ENCODE data around the gene COLEC12.

COLEC12 gene

GRCh38 chr18:505483-506122 is 5.1 kb upstream of the COLEC12 start:
- DNase-seq = no peak

DNA sequence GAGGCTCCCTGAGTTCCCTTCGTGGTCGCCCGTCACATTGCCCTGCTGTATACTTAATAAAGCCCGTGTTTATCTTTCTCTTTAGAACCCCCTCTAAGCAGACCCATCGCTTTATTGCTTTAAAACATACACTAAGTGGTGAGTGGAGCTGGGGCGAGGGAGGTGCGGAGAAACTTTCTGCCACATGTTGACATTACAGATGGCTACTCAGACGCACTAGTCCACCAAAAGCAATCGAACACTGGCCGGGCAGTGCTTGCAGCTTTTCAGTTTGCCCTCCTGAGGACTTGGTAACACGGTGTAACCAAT is 859 bp upstream of the COLEC12 start:
- no peak for DNase-seq

- no peak for DNase-seq
Observed at GRCh38 chr18:499776-500631, 497 bp downstream of the COLEC12 start.

- DNase-seq = no peak
Observed at GRCh38 chr18:498931-499775, 1.3 kb downstream of the COLEC12 start.

DNA sequence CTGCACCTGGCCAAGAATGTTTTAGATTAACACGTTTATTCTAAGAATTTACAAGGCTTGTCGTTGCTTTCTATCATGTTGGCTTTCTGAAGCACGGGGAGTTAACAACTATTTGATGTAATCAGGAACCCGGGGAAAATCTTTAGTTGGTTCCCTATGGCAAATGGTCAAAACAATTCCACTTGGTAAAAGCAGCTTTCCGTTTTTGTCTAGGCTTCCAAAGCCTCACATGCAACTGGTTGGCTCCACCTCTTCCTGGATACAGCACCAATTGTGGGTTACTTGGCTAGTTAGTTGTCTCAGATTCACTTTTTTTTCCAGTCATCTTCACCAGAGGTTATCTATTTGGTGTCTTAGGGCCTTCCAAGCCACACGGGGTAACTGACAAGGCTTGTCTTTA is 2.8 kb downstream of the COLEC12 start:
- no peak for DNase-seq

DNA sequence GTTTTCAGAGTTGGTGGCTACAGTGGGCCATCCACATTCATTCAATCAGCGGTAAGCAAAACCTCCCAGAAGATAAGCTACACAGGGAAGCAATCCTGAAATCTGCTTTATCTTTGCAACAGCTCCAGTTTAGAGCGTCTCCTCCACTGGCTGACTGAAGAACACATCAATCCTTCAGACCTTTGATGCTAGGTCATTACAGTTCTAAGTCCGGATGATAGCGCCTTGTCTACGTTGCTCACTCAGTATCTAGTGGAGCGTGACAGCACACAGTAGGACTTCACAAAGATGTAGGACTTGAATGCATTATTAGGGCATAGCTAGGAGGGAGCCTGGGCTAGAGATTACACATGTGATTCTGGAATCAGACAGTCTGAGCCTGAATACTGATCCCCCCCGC is 5.0 kb downstream of the COLEC12 start:
- DNase-seq = no peak

DNA sequence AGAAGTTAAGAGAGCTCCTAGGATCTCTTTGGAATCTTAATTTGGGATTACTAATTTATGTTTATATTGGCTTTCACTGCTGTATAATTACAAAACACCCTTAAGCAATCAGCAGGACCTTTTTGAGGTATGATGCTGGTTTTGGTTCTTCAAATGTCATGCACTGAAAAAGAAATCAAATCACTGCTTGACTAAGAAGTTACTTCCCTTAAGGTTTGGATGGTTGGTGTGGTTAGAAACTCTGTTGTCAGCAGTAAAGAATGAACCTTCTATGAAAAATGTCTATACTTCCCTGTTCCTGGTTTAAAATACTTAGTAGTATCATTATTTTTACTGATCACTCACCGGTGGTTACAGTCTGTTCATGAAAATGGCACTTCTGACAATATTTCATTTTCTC is 5.5 kb downstream of the COLEC12 start:
- DNase-seq = no peak

DNA sequence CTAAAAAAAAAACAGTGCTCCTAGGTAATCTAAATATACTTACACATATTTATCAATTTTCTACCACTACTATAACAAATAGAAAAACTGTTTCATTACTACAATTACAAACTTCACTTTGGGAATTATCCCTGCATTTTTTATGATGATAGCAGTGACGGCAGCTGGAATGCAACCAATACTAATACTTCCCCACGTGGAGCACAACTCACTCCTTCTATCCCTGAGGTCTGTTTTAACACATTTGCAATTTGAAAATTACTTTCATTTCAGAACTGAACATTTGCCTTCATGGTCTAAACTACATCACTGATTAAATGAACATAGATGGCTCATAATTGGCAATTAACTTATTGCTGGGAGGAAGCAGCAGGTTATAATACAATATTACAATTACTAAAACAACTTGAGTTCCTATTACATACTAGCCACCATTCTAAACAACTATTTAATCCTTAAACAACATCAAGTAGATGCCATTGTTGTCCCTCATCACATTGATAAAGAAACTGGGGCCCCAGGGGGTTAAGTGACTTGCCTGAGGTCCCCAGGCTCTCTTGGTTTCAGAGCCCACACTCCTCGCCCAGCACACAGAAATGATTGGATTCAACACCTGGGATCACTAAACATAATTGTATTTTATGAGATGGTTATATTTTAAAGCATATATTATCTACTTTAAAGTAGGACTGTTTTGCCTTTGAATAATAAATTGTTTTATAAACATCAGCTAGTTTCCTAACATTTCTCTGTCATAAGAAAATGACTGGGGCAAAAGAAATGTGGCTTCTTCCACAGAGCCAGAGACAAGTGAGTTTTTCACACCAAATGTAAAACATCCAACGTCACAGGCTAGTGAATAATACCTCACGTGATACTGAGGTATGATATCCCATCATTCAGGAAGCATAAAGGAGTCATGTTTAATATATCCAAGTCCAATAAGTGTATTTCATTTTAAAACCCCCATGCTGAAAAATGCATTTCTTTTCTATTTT is 6.2 kb downstream of the COLEC12 start:
- DNase-seq = no peak

GRCh38 chr18:492451-492850 is 8.1 kb downstream of the COLEC12 start:
- DNase-seq = no peak

DNA sequence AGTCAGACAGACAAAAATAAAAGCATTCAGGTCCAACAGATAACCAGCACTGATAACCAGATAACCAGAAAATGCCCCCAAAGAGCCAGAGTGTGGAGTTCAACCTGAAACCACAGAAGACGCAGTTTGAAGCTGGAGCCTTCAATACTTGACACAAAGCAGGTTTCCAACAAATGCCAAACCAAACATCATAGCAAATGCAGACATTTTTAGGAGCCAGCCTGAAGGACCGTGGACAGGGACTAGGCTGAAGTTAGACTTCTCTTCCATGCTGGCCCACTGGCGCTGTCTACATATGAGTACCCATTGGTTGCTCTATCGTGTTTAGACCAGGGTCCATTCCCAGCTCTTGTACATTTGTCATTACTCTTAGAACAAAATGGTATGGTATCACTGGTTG is 9.9 kb downstream of the COLEC12 start:
- no peak for DNase-seq

DNA sequence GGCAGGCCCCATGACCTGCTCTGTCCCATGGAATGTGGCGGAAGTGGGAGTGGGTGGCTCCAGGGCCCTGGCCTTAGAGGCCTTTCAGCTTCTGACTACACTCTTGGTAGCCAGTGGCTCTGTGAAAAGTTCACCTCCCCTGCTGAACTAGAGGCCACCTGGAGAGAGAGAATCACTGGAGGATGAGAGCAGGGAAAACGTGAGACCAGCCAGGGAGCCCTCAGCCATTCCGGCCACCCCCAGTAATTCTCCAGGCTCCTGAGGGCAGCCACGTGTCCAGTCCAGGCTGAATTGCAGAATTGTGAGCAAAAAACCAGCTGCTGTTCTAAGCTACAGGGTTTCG is 10.5 kb downstream of the COLEC12 start:
- DNase-seq = no peak

- no peak for DNase-seq
Observed at GRCh38 chr18:489244-490023, 11.1 kb downstream of the COLEC12 start.

DNA sequence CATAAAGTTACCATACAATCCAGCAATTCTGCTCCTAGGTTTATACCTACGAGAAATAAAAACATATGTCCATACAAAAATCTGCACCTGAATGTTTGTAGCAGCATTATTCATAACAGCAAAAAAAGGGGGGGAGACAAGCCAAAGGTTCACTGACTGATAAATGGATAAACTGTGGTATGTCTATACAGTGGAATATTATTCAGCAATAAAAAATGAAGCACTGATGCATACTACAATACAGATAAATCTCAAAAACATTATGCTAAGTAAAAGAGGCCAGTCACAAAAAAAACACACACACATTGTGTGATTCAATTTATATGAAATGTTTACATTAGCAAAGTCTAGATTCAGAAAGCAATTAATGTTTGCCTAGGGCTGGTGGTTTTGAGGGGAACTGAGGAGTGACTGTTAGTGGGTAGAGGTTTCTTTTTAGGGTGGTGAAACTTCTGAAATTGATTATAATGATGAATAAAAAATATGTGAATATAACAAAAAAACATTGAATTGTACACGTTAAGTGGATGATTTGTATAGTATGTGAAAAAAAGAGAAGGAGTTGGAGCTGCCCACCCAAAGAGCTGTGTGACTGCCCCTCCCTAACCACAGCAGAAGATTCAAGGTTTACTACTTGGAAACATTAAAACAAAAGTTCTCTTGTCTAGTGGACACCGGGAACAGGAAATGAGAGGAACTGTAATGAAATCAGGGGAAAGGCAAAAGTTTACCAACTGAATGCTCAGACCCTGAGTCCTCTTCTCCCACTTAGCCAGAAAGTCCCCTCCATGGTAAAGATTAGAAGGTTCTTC is 13.4 kb downstream of the COLEC12 start:
- no peak for DNase-seq

DNA sequence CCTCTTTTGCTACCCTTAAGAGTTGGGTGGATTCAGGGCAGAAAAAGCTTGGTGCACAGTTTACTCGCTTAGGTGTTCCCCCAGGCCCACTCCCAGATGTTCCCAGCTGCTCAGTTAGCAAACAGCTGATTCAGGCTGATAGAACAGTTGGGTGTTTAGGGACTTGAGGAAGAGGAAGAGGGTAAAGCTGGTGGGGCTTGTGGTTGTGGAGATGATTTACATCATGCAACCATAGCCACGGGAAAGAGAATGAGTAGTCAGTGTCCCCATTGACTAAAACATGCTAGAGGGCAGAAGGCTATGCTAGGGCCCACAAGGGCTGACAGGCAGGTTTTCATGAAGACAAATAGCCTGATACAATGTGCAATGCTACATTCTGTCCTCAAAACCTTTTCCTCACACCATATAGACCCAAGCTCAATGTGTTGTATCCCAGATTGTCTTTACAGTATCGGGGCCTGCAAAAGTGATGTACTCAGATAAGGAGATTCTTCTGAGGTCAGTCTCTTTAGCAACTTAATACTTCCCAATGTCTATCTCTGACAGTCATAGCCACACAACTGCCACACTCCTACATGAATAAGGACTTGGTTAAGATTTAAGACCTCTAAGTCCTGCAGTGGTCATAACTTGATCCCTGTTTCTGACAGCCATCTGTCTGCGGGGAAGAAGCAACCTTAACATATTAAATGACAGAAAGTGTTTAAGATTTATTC is 15.6 kb downstream of the COLEC12 start:
- DNase-seq = no peak

DNA sequence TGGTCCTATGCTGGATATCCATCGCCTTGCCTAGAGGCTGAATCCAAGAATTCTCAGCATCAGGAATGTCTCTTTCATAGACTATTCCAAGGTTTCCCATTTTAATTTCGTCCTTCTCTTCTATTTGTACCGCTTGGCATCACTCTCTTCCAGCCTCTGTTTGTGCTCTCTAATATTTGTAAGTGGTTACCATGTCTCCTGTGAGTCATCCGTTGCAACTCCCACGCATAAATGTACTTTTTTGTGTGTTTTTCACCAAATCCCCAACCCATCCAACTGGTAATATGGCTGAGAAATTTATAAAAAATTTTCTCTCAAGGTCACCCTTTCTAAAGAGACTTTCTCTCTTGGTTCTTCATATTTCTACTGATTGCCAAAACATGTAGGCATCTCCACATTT is 21.8 kb downstream of the COLEC12 start:
- DNase-seq = no peak

- no peak for DNase-seq
Observed at GRCh38 chr18:477565-477964, 22.9 kb downstream of the COLEC12 start.

DNA sequence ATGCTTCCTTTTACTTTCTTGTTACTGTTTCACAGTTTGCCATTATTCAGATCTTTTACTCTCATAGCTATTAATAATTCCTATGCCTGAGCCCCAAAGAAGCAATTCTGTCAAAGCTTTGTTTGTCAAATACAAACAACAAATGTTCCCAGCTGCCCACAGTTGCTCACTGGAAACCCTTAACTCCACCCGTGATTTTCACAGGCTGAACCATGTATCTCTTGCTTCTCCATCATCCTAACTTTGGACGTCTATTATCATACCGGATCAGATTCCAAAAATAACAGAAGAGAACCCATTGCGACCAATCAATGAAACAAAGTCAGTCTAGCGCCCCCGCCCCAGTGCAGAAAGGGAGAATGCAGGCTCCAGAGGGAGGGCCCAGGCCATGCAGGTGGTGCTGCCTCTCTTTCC is 24.2 kb downstream of the COLEC12 start:
- DNase-seq = no peak

DNA sequence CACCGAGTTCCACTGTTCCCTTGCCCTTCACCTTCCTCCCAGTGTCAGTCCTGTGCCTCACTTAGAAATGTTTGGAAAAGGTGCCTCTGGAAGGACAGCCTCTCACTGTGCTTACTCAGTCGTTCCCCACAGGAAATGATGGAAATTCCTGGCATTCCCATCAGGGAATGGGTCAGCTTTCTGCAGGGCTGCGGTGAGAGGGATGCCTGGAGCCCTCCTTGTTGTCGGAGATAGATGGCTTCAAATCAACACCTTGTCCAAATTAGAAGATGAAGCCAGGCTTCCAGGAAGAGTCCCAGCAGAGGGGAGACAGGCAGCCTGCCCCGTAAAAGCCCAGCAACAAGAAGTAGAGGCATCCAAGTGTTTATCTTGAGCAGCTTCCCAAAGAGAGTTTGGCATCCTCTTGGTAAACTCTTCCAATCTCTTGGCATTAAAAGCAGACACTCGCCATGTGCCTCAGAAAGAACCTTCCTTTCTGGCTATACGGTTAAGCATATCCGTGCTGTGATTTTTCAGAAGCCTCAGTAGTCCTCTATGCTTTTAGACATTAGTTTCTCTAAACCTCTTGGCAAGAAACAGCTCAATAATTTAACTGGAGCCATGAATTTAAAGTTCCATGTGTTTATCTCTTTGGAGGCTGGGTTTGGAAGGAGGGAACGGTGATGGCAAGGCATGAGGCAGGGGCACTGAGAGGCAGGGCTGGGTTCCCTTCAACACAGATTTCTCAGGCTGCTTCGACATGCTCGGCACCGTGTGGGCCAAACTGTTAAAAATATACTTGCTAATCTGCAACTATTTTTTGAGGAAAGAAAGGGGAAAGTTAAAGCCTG is 25.1 kb downstream of the COLEC12 start:
- no peak for DNase-seq

GRCh38 chr18:474416-474815 is 26.1 kb downstream of the COLEC12 start:
- no peak for DNase-seq
